ENCODE data around the gene PNMA1. TPM values are rescaled to one million over a fixed set of nuclear protein-coding genes. Genes with fewer than 3 reads are reported as not detected.

PNMA1 gene
- total and polyA plus RNA-seq, 9 of the 15 experiments (the other 6 are each of a cell fraction or from before 2014, with no cell fraction given), result 1.7 to 26.4 (median 8.7) TPM

GRCh38 chr14:73719791-73720190 is 5.6 kb upstream of the PNMA1 start (continued):
- no peak for TF ChIP-seq ZNF24 (IDR thresholded peaks at IDR 0.05)
- TF ChIP-seq RNF219 (CRISPR knock-in tag; IDR thresholded peaks at IDR 0.05), result no peak
- no peak for TF ChIP-seq TCFL5 (CRISPR knock-in tag; conservative IDR thresholded peaks at IDR 0.05)
- no peak for TF ChIP-seq DACH1 (IDR thresholded peaks at IDR 0.05; ENCODE audit: partially characterized antibody)
- no peak for TF ChIP-seq TBP (optimal IDR thresholded peaks at IDR 0.05; ENCODE audit: low read depth, low read length)
- TF ChIP-seq CUX1 (CRISPR knock-in tag; IDR thresholded peaks at IDR 0.05), result no peak
- no peak for TF ChIP-seq TCF7L2 (IDR thresholded peaks at IDR 0.05; ENCODE audit: low read depth, low read length)
